Neural cell (in vitro differentiated cells): Measurements from ENCODE around the gene ATXN10. TPM values are rescaled to one million over a fixed set of nuclear protein-coding genes. Genes with fewer than 3 reads are reported as not detected.

Experiments used
- H2AFZ ChIP-seq: fragments of 200-600, 300-800 bp; sonication (generic), shearing (Covaris generic); 2 replicates; pipeline ENCODE4 v1.6.0; 2014; ENCODE audit warnings: low read depth, mild to moderate bottlenecking, antibody characterized with exemption, low read length, moderate library complexity
- H3F3A ChIP-seq: fragments of 200-600 bp; shearing (Covaris generic); 2 replicates; pipeline ENCODE4 v1.6.1; 2016; ENCODE audit warnings: mild to moderate bottlenecking, moderate library complexity, mixed read lengths, antibody characterized with exemption, low read length; ENCODE audit not compliant: insufficient read depth, poor library complexity, severe bottlenecking
- H3K27ac ChIP-seq: fragments of 200-600, 300-800 bp; sonication (generic), shearing (Covaris generic); 2 replicates; pipeline ENCODE4 v1.5.1; 2014; ENCODE audit warnings: mild to moderate bottlenecking, low read length, moderate library complexity
- H3K27me3 ChIP-seq: fragments of 300-800, 200-600 bp; sonication (generic), shearing (Covaris generic); 2 replicates; pipeline ENCODE4 v1.6.0; 2014; ENCODE audit warnings: mild to moderate bottlenecking, low read depth, low read length, moderate library complexity; ENCODE audit not compliant: insufficient read depth
- H3K36me3 ChIP-seq: fragments of 300-800, 200-600 bp; sonication (generic), shearing (Covaris generic); 2 replicates; pipeline ENCODE4 v1.5.1; 2014; ENCODE audit warnings: mild to moderate bottlenecking, antibody characterized with exemption, low read length, moderate library complexity; ENCODE audit not compliant: insufficient read depth
- H3K4me2 ChIP-seq: fragments of 300-800, 200-600 bp; sonication (generic), shearing (Covaris generic); 2 replicates; pipeline ENCODE4 v1.6.0; 2014; ENCODE audit warnings: mild to moderate bottlenecking, low read length
- H3K4me3 ChIP-seq: fragments of 300-800, 200-600 bp; sonication (generic), shearing (Covaris generic); 2 replicates; pipeline ENCODE4 v1.5.1; 2014; ENCODE audit warnings: mild to moderate bottlenecking, low read length, moderate library complexity
- H3K79me2 ChIP-seq: fragments of 200-600 bp; shearing (Covaris generic); replicated peaks from 2 replicates; pipeline ENCODE4 v1.6.0; 2014; ENCODE audit warnings: mild to moderate bottlenecking, low read length, moderate library complexity; ENCODE audit not compliant: insufficient read depth
- H3K9ac ChIP-seq: fragments of 300-800, 200-600 bp; sonication (generic), shearing (Covaris generic); 2 replicates; pipeline ENCODE4 v1.6.1; 2016; ENCODE audit warnings: mild to moderate bottlenecking, low read length, mixed read lengths
- H3K9me2 ChIP-seq: fragments of 200-600 bp; shearing (Covaris generic); 2 replicates; pipeline ENCODE4 v1.6.1; 2016; ENCODE audit warnings: mild to moderate bottlenecking, low read length, mixed read lengths; ENCODE audit not compliant: insufficient read depth
- H3K9me3 ChIP-seq: fragments of 200-600, 300-800 bp; sonication (generic), shearing (Covaris generic); 2 replicates; pipeline ENCODE4 v1.6.1; 2016; ENCODE audit warnings: mild to moderate bottlenecking, mixed run types, low read length, moderate library complexity, mixed read lengths
- H4K20me1 ChIP-seq: fragments of 200-600 bp; shearing (Covaris generic); 2 replicates; pipeline ENCODE4 v1.6.1; 2016; ENCODE audit warnings: mild to moderate bottlenecking, mixed run types; ENCODE audit not compliant: insufficient read depth
- CTCF ChIP-seq: fragments of 450-650 bp; IDR thresholded peaks from 2 replicates; pipeline ENCODE4 v1.5.1; 2014; ENCODE audit warnings: antibody characterized with exemption, mild to moderate bottlenecking, moderate library complexity; ENCODE audit not compliant: poor library complexity, severe bottlenecking
- EP300 ChIP-seq: fragments of 450-650 bp; conservative IDR thresholded peaks from 2 replicates; pipeline ENCODE4 v1.6.1; 2014; ENCODE audit warnings: antibody characterized with exemption, mild to moderate bottlenecking, moderate library complexity; ENCODE audit not compliant: poor library complexity, severe bottlenecking
- EZH2 ChIP-seq: fragments of 200-600, 300-800 bp; shearing (Covaris generic), sonication (generic); IDR thresholded peaks from 2 replicates; pipeline ENCODE4 v1.6.1; 2014; ENCODE audit warnings: antibody characterized with exemption, low read length, borderline replicate concordance, mild to moderate bottlenecking; ENCODE audit not compliant: insufficient read depth, poor library complexity, severe bottlenecking
- MXI1 ChIP-seq: fragments of 450-650 bp; conservative IDR thresholded peaks from 2 replicates; pipeline ENCODE4 v1.6.1; 2014; ENCODE audit warnings: antibody characterized with exemption, mild to moderate bottlenecking; ENCODE audit not compliant: poor library complexity, severe bottlenecking
- POLR2AphosphoS5 ChIP-seq: IDR thresholded peaks from 2 replicates; pipeline ENCODE4 v1.6.1; 2012
- RAD21 ChIP-seq: fragments of 450-650 bp; conservative IDR thresholded peaks from 2 replicates; pipeline ENCODE4 v1.6.1; 2014; ENCODE audit warnings: antibody characterized with exemption, mild to moderate bottlenecking, moderate library complexity
- SMC3 ChIP-seq: fragments of 450-650 bp; conservative IDR thresholded peaks from 2 replicates; pipeline ENCODE4 v1.6.1; 2014; ENCODE audit warnings: antibody characterized with exemption, mild to moderate bottlenecking, moderate library complexity; ENCODE audit not compliant: poor library complexity
- TAF1 ChIP-seq: IDR thresholded peaks from 2 replicates; pipeline ENCODE4 v1.6.1; 2012; ENCODE audit warnings: low read depth
- polyA plus RNA-seq: library from polyadenylated mRNA; depleted of rRNA; stranded (reverse); fragments of >200 nt; gene quantifications from 2 replicates; pipeline ENCODE4 v1.2.3, GENCODE V29; 2014

ATXN10 gene
- polyA plus RNA-seq, 1 donor from 2014 or later, result 321 TPM

GRCh38 chr22:45647532-45648225 lies 24.0 kb upstream of the ATXN10 start:
- no peak overlapping the region for H3K27ac ChIP-seq
- no peaks in the 10 kb centered on the region for H3K36me3 ChIP-seq
- no peaks in the 10 kb centered on the region for H3K27me3 ChIP-seq

GRCh38 chr22:45648301-45649117 lies 23.1 kb upstream of the ATXN10 start:
- no peaks in the 10 kb centered on the region for H3K36me3 ChIP-seq
- H3F3A ChIP-seq, result no peaks in the 10 kb centered on the region

More at GRCh38 chr22:45647532-45648225, 24.0 kb upstream of the ATXN10 start:
- H3F3A ChIP-seq, result no peaks in the 10 kb centered on the region
- H4K20me1 ChIP-seq, result no peaks in the 10 kb centered on the region
- TF ChIP-seq CTCF, result no peak
- TF ChIP-seq POLR2AphosphoS5, result no peak
- no peak for TF ChIP-seq EZH2
- no peak for TF ChIP-seq RAD21
- no peak for TF ChIP-seq EP300
- no peak for TF ChIP-seq TAF1
- no peak overlapping the region for H3K4me3 ChIP-seq
- H3K9me2 ChIP-seq, result no peaks in the 10 kb centered on the region
- no peak overlapping the region for H3K9ac ChIP-seq
- H3K4me2 ChIP-seq, result no peak overlapping the region
- H2AFZ ChIP-seq, result no peak overlapping the region
- no peaks in the 10 kb centered on the region for H3K79me2 ChIP-seq
- H3K9me3 ChIP-seq, result no peaks in the 10 kb centered on the region

More at GRCh38 chr22:45648301-45649117, 23.1 kb upstream of the ATXN10 start:
- H3K9ac ChIP-seq, result no peak overlapping the region
- no peaks in the 10 kb centered on the region for H3K79me2 ChIP-seq
- no peak for TF ChIP-seq SMC3
- TF ChIP-seq CTCF, result no peak
- no peak for TF ChIP-seq RAD21
- TF ChIP-seq MXI1, result no peak
- no peak overlapping the region for H3K4me2 ChIP-seq
- no peaks in the 10 kb centered on the region for H4K20me1 ChIP-seq
- no peaks in the 10 kb centered on the region for H3K9me2 ChIP-seq
- H3K27me3 ChIP-seq, result no peaks in the 10 kb centered on the region
- no peaks in the 10 kb centered on the region for H3K9me3 ChIP-seq
- H2AFZ ChIP-seq, result no peak overlapping the region
- H3K27ac ChIP-seq, result no peak overlapping the region
- no peak overlapping the region for H3K4me3 ChIP-seq
